SK-N-SH treated with all-trans-retinoic acid at 6 μM for 48 hours (cell line): Measurements from ENCODE around the gene YES1.

Experiments
- ATAC-seq: fragments of 200-7000 bp; cut with Tn5 transposase; 3 replicates; pipeline ENCODE4 v1.9.1; 2020; ENCODE audit warnings: mild to moderate bottlenecking, moderate library complexity
- ARNTL ChIP-seq: fragments of 450-650 bp; formaldehyde crosslinking; IDR thresholded peaks from 2 replicates; pipeline ENCODE4 v1.5.0; 2020; ENCODE audit warnings: low read depth, mild to moderate bottlenecking, moderate library complexity, borderline replicate concordance
- CSDC2 ChIP-seq: fragments of 250-450 bp; sonication (Bioruptor Pico); IDR thresholded peaks from 2 replicates; pipeline ENCODE4 v1.5.0; 2020; ENCODE audit warnings: mild to moderate bottlenecking, moderate library complexity
- GLIS3 ChIP-seq: fragments of 250-450 bp; sonication (Bioruptor Pico); IDR thresholded peaks from 2 replicates; pipeline ENCODE4 v1.5.0; 2020; ENCODE audit warnings: mild to moderate bottlenecking, moderate library complexity
- OSR1 ChIP-seq: fragments of 250-450 bp; sonication (Bioruptor Pico); IDR thresholded peaks from 2 replicates; pipeline ENCODE4 v1.8.0; 2022; ENCODE audit warnings: moderate library complexity, mild to moderate bottlenecking, inconsistent platforms
- PPARA ChIP-seq: fragments of 250-450 bp; sonication (Bioruptor Pico); IDR thresholded peaks from 2 replicates; pipeline ENCODE4 v1.5.0; 2020; ENCODE audit warnings: mild to moderate bottlenecking, borderline replicate concordance
- SNAI2 ChIP-seq: fragments of 250-450 bp; sonication (Bioruptor Pico); IDR thresholded peaks from 2 replicates; pipeline ENCODE4 v1.5.0; 2020; ENCODE audit warnings: mild to moderate bottlenecking, moderate library complexity
- ZNF565 ChIP-seq: fragments of 450-650 bp; formaldehyde crosslinking; conservative IDR thresholded peaks from 2 replicates; pipeline ENCODE4 v1.5.0; 2020; ENCODE audit warnings: low read depth, mild to moderate bottlenecking, moderate library complexity
- ZNF70 ChIP-seq: fragments of 450-650 bp; formaldehyde crosslinking; IDR thresholded peaks from 2 replicates; pipeline ENCODE4 v1.5.0; 2020; ENCODE audit warnings: mild to moderate bottlenecking, moderate library complexity
- ZNF8 ChIP-seq: fragments of 450-650 bp; formaldehyde crosslinking; IDR thresholded peaks from 2 replicates; pipeline ENCODE4 v1.5.0; 2020; ENCODE audit warnings: mild to moderate bottlenecking, moderate library complexity
- TF ChIP-seq, protein P1 (sequence below): fragments of 250-450 bp; sonication (Bioruptor Pico); IDR thresholded peaks from 2 replicates; pipeline ENCODE4 v1.8.0; 2020; ENCODE audit warnings: mild to moderate bottlenecking, moderate library complexity, borderline replicate concordance
- TF ChIP-seq, protein P2 (sequence below): fragments of 250-450 bp; sonication (Bioruptor Pico); IDR thresholded peaks from 2 replicates; pipeline ENCODE4 v1.8.0; 2021; ENCODE audit warnings: low read depth, mild to moderate bottlenecking, moderate library complexity, borderline replicate concordance
- TF ChIP-seq, protein P3 (sequence below): fragments of 250-450 bp; sonication (Bioruptor Pico); IDR thresholded peaks from 2 replicates; pipeline ENCODE4 v1.5.1; 2020; ENCODE audit warnings: low read depth, mild to moderate bottlenecking, moderate library complexity

Gene YES1

GRCh38 chr18:673769-674168 lies 138.3 kb downstream of the YES1 start (continued):
- TF ChIP-seq, protein P1, sequence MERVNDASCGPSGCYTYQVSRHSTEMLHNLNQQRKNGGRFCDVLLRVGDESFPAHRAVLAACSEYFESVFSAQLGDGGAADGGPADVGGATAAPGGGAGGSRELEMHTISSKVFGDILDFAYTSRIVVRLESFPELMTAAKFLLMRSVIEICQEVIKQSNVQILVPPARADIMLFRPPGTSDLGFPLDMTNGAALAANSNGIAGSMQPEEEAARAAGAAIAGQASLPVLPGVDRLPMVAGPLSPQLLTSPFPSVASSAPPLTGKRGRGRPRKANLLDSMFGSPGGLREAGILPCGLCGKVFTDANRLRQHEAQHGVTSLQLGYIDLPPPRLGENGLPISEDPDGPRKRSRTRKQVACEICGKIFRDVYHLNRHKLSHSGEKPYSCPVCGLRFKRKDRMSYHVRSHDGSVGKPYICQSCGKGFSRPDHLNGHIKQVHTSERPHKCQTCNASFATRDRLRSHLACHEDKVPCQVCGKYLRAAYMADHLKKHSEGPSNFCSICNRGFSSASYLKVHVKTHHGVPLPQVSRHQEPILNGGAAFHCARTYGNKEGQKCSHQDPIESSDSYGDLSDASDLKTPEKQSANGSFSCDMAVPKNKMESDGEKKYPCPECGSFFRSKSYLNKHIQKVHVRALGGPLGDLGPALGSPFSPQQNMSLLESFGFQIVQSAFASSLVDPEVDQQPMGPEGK (CRISPR knock-in tag) = no peak
- TF ChIP-seq, protein P2, sequence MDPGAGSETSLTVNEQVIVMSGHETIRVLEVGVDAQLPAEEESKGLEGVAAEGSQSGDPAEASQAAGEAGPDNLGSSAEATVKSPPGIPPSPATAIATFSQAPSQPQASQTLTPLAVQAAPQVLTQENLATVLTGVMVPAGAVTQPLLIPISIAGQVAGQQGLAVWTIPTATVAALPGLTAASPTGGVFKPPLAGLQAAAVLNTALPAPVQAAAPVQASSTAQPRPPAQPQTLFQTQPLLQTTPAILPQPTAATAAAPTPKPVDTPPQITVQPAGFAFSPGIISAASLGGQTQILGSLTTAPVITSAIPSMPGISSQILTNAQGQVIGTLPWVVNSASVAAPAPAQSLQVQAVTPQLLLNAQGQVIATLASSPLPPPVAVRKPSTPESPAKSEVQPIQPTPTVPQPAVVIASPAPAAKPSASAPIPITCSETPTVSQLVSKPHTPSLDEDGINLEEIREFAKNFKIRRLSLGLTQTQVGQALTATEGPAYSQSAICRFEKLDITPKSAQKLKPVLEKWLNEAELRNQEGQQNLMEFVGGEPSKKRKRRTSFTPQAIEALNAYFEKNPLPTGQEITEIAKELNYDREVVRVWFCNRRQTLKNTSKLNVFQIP (CRISPR knock-in tag) = no peak
- TF ChIP-seq ZNF565 = no peak
- TF ChIP-seq, protein P3, sequence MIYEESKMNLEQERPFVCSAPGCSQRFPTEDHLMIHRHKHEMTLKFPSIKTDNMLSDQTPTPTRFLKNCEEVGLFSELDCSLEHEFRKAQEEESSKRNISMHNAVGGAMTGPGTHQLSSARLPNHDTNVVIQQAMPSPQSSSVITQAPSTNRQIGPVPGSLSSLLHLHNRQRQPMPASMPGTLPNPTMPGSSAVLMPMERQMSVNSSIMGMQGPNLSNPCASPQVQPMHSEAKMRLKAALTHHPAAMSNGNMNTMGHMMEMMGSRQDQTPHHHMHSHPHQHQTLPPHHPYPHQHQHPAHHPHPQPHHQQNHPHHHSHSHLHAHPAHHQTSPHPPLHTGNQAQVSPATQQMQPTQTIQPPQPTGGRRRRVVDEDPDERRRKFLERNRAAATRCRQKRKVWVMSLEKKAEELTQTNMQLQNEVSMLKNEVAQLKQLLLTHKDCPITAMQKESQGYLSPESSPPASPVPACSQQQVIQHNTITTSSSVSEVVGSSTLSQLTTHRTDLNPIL = no peak
- TF ChIP-seq ZNF8 (CRISPR knock-in tag) = no peak

- TF ChIP-seq ZNF565 = no peak
- TF ChIP-seq, protein P1 (CRISPR knock-in tag) = no peak
- no peak for TF ChIP-seq ZNF70 (CRISPR knock-in tag)
- TF ChIP-seq ARNTL = no peak
- no peak for TF ChIP-seq GLIS3 (CRISPR knock-in tag)
- TF ChIP-seq SNAI2 = no peak
- TF ChIP-seq PPARA (CRISPR knock-in tag) = no peak
- TF ChIP-seq OSR1 (CRISPR knock-in tag) = no peak
- no peak for TF ChIP-seq CSDC2
- ATAC-seq = no peak
Observed at GRCh38 chr18:673317-673716, 138.7 kb downstream of the YES1 start.
